ENCODE results near the gene DGUOK.
"Not testable (repeated sequence)": the region's sequence is repeated elsewhere in the genome, so short reads cannot be mapped to it uniquely, and the experiment has no call there.

Gene DGUOK

DNA sequence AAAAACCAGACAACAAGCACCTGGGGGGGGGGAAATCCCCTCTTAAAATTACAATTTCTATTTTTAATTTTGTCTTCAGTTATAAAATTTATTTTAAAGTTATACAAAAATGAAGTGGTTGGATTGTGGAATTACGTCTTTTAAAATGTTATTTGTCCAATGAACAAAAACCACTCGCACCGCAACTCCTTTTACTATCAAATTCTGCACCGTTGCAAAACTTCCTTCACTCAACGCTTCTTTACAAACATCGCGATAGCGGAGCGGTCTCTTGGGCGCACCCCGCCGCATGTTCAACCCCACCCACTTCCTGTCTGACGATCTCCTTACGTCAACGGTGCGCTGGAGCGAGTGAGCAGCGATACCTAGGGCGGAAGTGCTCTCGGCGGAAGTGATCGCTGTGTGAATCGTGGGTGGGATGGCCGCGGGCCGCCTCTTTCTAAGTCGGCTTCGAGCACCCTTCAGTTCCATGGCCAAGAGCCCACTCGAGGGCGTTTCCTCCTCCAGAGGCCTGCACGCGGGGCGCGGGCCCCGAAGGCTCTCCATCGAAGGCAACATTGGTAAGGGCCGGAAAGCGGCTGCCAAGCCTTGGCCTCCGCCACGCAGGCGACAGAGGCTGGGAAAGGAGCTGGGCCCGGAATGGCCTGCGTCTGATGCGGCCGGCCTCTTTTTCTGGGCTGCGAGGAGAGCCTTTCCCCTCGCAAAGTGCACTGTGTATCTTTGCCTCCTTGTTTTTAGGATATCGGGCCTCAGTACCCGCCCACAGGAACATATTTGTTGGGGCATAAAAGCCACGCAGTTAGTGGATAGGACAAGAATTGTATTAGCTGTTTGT lies at the start of gene DGUOK:
Gene DGUOK, plus strand, starts transcription at position 388 of the 835 bp plus-strand sequence. Its CDS starts 31 bp downstream, at position 419.
- DNase-seq (ENCODE audit: low spot score): peak; percentile 89

DNA sequence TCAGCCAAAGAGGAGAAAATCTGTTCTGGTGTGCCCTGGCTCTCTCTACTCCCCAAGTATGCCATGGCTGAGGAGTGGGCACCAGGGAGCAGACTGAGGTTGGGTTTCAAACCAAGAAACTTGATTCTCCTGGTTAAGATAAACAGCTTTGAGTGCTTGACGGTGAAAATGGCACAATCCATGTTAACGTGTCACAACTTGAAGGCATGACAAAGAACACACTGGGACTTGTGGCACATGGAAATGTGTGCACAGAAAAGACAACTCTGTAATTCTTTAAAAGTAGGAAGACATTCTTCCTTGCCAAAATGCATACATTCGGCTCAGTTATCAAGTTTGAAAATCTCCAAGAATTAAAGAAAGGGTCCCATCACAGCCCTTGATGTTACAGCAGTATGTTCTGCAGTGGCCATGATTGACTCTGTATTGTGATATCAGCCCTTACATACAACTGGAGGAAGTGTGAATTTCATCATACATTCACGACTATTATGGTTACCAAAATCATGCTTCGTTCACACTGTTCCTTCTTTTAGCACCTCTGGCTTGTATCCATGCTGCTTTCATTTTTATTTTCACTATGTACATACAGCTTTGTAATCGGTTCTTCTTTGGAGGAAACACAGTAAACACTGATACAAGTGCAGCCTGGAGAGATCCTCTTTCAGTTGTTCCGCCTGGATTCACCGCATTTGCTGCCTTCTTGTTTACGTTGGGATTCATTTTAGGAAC lies 49.4 kb upstream of the DGUOK start:
- DNase-seq (ENCODE audit: low spot score): no peak

DNA sequence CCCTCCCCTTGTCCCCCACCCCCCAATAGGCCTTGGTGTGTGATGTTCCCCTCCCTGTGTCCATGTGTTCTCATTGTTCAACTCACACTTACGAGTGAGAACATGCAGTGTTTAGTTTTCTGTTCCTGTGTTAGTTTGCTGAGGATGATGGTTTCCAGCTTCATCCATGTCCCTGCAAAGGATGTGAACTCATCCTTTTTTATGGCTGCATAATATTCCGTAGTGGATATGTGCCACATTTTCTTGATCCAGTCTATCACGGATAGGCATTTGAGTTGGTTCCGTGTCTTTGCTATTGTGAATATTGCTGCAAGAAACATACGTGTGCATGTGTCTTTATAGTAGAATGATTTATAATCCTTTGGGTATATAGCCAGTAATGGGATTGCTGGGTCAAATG lies 48.7 kb upstream of the DGUOK start:
- DNase-seq (ENCODE audit: low spot score): not testable (repeated sequence)

DNA sequence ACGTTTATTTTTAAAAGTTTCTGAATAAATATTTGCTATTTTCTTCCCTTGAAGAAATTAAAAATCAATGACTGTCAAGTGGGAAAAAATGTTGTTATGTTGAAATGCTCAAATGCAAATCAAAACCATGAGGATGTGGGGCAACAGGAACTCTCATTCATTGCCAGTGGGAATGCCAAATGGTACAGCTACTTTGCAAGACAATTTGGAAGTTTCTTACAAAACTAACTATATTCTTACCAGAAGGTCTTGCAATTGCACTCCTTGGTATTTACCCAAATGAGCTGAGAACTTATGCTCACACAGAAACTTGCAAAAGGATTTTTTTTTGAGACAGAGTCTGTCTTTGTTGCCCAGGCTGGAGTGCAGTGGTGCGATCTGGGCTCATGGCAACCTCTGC lies 41.3 kb upstream of the DGUOK start:
- DNase-seq (ENCODE audit: low spot score): no peak

DNA sequence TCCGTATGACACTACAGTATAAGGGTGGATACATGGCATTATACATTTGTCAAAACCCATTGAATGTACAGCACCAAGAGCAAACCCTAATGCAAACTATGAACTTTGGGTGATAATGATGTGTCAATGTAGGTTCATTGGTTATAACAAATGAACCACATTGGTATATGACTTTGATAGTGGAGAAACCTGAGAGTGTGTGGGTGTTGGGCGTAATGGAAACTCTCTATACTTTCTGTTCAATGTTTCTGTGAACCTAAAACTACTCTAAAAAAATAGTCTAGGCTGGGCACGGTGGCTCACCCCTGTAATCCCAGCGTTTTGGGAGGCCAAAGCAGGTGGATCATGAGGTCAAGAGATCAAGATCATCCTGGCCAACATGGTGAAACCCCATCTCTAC lies 40.3 kb upstream of the DGUOK start:
- no peak for DNase-seq (ENCODE audit: low spot score)

DNA sequence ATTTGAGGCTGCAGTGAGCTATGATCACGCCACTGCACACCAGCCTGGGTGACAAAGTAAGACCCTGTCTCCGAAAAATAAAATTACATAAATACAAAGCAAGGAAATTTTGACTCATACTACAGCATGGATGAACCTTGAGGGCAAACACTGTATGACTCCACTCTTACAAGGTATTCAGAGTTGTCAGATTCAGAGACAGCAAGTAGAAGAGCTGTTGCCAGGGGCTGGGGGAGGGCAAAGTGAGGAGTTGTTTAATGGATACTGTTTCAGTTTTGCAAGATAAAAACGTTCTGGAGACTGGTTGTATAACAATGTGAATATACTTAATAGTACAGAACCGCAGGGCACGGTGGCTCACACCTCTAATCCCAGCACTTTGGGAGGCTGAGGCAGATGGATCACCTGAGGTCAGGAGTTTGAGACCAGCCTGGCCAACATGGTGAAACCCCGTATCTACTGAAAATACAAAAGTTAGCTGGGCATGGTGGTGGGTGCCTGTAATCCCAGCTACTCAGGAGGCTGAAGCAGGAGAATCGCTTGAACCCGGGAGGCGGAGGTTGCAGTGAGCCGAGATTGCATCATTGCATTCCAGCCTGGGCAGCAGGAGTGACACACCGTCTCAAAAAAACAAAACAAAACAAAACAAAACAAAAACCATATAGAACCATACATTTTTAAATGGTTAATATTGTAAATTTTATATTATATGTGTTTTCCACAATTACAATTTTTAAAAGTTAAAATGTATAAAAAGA lies 38.9 kb upstream of the DGUOK start:
- DNase-seq (ENCODE audit: low spot score): not testable (repeated sequence)

DNA sequence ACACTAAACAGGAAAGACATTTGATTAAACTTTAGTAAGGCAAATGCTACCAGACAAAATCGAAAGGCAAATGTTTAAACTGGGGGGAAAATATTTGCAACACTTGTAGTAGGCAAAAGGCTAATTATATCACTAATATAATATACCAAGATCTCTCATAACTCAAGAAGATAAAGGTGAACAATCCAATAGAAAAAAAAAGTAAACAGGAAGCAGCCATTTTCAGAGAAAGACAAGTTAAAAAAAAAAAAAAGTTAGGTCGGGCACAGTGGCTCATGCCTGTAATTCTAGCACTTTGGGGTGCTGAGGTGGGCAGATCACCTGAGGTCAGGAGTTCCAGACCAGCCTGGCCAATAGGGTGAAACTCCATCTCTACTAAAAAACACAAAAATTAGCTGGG lies 38.3 kb upstream of the DGUOK start:
- no peak for DNase-seq (ENCODE audit: low spot score)

DNA sequence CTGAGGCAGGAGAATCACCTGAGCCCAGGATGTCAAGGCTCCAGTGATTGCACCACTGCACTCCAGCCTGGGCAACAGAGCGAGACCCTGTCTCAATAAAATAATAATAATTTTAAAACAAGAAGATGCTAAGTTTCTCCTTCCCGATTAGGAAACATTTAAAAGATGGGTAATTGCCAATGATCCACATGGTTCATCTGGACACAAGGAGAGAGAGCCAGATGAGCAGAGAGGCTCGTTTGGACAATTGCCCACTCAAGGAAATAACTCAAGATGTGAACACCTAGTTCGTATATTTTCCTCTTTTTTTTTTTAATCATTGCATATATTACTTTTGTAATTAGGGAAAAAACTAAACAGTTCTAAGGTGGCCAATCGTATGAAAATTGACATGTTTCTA lies 37.5 kb upstream of the DGUOK start:
- no peak for DNase-seq (ENCODE audit: low spot score)

DNA sequence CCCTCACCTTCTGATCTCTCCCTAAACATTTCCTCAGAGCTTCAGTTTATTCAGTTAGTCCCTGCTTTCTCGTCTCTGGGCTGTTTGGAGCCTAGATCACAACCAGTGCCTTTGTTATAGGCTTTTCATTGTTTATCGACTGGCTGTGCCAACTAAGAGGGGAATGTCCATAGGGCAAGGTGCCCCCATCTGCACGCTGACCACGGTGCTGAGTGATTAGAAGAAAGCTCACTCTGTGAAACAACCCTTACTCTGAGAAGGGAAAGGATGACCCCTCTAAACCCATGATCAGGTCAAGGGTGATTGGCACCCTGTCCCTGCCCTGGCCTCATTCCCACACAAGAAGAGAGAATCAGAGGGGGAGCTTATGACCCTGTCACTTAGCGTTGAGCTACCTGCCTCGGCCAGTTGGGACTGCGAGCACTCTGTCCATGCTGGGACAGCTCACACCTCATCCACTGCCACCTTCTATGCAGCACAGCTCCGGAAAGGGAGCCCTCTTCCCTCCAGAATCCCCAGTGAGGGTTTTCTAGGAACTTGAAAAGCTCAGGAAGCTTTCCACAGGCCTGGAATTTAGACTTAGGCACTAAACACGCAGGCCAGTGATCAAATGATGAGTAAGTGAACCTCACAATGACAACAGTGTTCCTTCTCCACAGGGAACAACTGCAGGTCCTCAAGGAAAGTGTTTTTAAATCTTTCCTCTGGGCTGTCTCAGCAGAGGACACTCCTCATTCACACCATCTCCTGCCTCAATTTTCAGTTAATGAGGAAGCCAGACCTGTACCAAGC lies 36.2 kb upstream of the DGUOK start:
- DNase-seq (ENCODE audit: low spot score): no peak

DNA sequence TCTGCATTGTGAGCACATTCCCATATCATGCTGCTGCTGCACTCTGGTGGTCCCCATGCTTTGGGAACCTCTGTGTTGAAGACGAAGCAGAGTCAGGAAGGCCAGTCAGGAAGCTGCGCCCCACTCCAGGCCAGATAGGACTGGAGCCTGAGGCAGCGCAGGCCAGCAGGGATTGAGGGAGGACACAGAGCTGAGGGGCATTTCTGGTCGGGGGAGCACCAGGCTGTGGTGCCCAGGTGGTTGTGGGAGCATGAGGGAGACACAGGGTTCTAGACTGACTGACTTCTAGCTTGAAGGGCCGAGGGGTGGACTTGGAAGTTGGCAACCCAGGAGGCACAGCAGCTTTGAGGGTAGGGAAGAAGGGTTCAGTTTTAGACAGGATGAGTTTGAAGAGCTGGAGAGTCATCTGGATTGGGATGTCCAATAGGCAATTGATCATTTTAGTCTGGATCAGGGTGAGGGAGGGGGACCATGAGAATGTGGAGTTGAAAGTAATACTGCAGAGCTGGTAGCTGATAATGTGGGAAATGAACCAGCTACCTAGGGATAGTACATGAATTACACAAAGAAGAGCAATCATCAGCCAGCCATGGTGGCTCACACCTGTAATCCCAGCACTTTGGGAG lies 35.3 kb upstream of the DGUOK start:
- DNase-seq (ENCODE audit: low spot score): no peak

DNA sequence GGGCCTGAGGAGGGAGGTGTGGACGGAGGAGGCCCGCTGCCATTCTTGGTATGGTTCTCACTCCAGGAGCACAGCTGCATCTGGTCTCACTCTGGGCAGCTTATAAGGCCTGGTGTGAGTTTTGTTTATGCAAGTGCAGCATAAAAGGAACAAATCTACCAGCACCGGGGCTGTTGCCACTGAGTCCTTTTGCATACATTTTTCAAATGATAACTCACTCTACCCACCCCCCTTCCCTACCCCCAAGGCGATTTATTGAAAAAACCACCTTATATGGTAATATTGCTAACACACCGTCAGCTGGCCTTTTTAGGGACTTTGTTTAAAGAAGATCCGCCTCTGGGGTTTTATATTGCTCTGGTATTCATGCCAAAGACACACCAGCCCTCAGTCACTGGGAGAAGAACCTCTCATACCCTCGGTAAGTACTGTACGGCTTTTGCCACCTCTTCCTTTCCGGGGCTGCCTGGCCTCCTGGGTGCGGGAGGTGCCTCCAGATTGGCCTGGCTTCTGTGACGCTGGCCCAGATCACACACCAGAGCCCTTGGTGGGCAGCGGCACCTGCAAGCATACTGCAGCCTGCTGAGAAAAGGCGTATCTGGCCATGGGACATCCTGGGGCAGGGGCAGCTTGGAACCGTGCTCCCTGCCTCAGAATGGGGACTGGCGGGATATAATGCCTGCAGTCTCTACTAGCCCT lies 33.9 kb upstream of the DGUOK start, which contains the start of gene ACTG2:
Gene ACTG2, plus strand, starts transcription at position 378 of the 699 bp plus-strand sequence. CDS start 8,304 bp downstream, outside the sequence.
- no peak for DNase-seq (ENCODE audit: low spot score)

DNA sequence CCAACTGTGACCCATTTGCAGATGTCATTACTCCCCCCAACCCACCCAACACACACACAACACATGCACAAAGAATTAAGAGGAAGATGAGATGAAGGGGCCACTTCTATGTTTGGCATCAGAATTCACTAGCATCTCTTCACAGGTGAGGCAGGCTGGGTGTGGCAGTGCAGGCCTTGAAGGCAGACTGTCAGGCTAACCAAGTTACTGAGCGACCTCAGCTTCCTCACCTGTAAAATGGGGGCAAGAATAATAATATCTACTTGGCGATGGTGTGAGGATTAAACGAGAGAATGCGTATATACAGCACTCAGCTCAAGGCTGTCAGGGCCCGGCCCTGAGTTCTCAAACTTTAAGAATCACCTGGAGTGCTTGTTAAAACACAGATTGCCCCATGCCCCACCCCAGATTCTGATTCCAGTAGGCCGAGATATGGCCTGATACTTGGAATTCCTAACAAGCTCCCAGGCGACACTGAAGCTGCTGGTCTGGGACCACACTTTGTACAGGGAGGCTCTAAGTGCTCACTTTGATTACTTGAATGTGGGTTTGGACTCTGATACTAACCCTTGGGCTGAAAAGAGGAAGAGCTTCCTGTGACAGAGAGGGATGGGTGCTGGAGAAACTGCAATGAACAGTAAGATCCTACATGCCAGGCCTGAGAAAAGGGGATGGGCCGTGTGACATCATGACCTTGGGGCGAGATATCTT lies 32.8 kb upstream of the DGUOK start:
- no peak for DNase-seq (ENCODE audit: low spot score)

DNA sequence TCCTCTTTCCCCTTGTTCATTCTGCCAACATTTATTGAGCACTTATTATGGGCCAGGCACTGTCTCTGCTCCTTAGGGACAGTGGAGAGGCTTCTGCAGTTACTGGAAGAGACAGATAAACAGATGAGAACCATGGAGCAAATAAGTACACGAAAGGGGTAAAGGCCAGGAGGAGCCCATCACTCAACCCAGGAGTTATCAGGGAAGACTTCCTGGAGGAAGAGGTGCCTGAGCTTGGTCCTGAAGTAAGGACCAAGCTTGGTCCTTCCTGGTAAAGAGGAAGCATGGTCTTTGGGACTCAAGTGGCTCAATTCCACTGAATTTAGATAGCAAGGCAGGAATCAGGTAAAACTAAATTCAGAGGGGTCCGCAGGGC lies 32.2 kb upstream of the DGUOK start:
- no peak for DNase-seq (ENCODE audit: low spot score)

DNA sequence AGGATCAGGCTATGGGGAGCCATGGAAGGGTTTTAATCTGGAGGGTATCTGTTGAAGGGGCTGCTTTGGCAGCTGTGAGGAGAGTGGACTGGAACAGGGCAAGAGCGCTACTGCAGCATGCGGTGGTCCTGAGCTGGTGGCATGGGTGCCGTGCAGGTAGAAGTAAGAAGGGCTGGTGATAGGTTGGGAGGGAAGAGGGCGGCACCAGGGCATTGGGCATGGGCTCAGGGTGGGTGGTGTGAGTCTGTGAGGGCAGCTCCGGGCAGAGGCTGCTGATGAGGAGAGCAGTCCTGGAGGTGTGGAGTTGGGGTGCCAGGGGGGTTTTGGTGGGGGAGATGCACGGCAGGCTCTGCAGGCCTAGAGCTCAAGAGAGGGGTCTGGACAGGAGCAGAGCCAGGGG lies 31.8 kb upstream of the DGUOK start:
- no peak for DNase-seq (ENCODE audit: low spot score)

DNA sequence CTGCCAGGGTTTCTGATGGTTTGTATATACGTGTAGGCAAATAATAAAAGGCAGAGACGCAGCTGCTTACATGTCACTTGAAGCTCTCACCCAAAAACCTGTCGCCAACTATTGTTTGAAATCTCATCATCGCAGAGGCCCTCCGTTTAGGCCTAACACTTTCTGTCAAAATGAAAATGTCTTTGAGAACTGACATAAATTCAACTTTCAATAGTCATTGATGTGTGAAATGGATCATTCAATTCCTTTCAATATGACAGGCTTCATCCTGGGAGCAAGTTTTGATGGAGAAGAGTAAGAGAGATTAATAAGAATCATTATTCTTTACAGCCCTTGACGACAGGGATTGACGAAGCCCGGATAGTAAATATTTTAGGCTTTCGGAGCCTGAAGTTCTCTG lies 31.2 kb upstream of the DGUOK start:
- DNase-seq (ENCODE audit: low spot score): no peak

DNA sequence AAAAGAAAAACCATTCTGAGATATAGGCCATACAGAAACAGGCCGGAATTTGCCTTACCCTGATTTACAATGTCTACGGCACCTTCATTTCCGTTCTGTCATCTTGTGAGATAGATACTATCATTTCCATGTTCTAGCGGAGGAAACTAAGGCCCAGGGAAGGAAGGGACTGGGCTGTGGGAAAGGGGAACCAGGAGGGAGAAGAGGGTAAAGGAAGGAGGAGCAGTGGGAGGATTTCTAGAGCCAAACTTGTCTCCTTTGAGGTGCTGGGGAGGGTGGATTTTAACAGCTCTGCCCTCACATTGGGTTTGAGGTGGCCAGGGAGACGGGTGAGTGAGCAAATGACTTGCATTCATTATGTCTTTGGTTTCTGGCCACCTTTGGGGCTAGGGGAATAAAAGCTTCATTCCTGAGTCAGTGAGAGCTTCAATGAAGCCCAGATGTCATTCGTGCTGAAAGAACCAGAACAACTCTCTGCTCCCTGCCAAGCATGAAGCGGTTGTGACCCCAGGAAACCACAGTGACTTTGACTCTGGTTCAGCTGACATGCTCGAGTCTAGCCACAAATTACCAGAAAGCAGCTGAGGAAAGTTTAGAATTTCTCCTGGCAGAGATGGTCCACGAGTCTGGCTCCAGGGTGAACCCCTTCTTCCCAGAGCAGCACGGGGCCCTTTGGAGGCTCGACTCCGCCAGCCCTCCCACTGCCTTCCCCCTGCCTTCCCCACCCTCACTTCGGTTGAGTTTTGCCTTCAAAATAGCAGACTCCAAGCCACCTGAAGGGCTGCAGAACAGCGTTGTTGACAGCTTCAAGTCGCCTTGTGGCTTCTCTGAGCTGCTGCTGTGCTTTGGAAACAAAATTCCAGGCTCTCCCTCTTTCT lies 30.1 kb upstream of the DGUOK start:
- no peak for DNase-seq (ENCODE audit: low spot score)

DNA sequence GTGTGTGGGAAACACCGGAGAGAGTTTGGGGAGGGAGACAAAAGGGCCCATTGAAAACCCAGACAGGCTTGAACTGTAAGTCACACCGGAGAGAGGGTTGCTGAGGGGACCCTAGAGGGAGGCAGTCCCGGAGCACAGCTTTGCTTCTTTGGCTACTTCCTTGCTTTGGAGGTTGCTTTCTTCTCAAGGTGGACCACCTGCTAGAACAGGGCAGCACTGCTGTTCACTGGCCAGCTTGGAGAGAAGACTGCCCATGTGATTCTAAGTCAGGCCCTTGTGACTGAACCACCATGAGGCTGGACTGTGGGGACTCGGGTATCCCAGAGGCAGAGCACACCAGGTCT lies 29.5 kb upstream of the DGUOK start:
- DNase-seq (ENCODE audit: low spot score): no peak

DNA sequence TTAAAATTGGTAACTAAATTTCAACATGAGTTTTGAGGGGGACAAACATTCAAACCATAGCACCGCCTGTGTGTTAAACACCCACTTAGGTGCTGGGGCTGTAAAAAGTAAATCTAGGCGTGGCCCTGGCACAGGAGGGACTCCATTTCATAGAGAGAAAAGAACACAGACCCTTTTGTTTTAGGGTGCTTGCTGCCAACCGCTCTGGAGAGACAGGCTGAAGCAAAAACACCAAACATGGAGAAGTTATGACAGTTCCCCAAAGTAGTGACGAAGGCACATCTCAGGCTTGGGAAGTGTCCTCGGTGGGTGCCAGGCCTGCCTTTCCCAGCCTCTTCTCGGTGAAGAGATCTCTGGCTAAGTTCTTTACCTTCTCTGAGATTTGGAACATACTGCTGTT lies 28.7 kb upstream of the DGUOK start:
- DNase-seq (ENCODE audit: low spot score): no peak

DNA sequence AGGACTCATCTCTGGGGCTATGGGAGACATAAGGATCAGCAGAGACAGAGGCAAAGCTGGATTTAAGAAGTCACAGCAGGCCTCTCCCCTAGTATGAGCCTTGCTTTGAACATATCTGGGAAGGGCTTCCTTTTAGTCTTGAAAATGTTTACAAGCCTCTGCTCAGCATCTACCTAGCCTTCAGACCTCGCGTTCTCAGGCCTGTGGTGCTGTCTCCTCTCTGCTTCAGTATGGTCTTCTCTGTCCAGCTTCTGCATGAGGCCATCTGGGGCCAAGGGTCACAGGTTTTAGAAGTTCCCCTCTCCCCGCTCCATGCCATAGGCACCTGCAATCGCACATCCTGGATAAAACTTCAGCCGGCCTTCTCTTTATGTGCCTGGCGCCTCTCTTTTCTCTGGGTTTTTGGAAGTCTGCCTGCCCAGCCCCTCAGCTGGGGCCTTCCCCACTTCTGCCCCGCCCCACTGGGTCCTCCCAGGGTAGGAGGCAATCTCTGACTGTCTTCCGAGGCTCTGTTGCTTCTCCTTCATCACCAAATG lies 26.8 kb upstream of the DGUOK start:
- no peak for DNase-seq (ENCODE audit: low spot score)

All from HuH-7 (cell line).